EL (cell line): ENCODE results near the gene OTUD5.

ENCODE experiments used
- DNase-seq: peaks from one replicate; pipeline ENCODE4 v3.0.0-alpha.2; 2016

Gene OTUD5

DNA sequence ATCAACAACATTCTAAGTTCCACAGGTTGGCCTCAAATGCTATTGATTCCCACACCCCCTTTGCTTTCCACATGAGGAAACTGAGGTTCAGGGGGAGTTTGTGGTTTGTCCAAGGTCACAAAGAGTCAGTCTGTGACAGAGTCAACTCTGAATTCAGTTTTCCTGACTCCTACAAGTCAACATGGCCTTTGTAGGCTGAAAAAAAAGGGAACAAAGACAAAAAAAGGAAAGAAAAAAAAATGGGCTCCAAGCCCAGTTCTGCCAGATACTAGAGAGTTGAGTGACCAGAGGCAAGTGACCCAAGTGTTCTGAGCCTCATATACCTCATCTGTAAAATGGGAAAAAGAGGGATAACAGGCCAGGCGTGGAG lies 22.1 kb downstream of the OTUD5 start:
- no peak for DNase-seq

DNA sequence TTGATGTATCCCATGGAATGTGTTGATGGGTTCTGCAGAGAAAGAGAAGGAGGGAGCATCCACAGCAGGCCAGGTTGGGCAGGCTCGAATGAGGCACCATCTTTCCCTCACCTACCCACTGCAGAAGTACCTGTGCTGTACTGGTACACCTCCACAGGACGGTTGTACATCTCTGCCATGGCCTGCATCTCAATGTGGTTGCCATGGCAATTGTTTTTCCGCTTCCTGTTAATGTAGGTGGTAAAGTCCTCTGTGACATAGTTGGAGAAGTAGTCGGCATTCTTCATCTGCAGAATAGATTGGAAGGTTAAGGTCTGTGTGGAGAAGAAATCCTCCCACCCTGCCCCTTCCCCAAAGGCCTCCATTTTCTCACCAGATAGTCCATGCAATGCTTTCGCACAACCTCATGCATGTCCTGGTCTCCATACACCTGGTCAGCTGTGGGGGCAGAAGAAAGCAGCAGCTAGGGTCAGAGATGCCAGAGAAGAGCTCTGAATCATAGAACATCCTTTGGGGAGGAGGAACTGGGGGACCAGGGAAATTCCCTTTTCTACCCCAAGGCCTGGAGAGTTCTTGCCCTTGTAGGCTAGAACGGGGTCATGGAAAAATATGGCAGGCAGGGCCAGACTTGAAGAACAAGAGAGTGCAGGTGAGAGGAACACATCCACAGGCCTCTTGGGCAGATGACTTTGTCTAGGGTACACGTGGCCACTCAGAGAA lies 22.7 kb downstream of the OTUD5 start:
- DNase-seq = no peak

DNA sequence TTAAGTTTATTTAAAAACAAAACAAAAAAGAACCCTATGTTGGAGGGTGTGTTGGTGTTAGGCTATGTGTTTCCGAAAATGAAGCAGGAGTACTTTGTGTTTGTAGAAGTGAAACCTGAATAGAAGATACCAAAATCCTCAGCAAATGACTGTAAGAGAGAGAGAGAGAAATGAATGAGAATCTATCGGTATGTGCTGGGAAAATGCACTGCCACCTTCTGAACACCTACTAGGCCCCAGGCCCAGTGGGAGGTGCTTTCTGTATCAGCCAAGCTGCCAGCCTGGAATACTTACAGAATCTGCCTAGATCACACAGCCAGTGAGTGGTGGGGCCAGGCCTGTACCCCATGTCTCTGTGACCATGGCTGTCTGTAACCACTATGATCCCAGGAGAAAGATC lies 23.6 kb downstream of the OTUD5 start:
- no peak for DNase-seq

DNA sequence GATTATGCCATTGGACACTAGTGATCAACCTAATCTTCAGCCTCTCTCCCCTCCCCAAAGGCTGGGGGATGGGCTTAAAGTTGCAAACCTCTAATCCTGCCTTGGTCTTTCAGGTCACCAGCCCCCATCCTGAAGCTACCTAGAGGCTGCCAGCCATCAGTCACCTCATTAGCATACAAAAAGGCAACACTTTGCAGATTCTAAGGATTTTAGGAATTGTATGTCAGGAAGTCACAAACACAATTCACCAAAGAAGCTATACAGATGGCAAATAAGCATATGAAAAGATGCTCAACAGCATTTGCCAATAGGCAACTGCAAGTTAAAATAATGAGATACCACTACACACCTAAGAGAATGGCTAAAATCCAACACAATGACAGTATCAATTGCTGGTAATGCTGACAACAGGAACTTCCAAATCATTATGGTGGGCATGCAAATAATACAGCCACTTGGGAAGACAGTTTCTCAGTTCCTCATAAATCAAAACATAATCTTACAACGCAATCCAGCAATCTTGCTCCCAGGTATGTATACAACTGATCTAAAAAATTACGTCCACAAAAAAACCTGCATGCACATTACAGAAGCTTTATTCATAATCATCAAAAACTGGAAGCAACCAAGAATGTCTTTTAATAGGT lies 29.5 kb downstream of the OTUD5 start:
- DNase-seq = no peak

DNA sequence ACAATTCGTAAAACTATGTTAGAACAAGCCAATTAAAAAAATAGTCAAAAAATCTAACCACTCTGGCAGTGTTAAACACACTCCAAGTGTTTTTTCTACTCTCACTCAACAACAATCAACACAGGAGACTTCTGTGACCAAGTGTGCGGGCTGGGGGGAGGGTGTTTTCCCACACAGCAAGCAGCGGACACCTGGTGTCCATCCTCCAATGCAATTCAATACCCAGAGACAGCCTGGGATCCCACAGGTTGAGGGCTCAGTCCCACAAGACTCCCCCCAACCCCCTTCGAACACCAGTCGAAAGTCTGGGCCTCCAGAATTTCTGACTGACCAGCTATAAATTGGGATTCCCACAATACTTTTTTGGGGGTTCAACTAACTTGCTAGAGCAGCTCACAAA lies 30.3 kb downstream of the OTUD5 start:
- no peak for DNase-seq

DNA sequence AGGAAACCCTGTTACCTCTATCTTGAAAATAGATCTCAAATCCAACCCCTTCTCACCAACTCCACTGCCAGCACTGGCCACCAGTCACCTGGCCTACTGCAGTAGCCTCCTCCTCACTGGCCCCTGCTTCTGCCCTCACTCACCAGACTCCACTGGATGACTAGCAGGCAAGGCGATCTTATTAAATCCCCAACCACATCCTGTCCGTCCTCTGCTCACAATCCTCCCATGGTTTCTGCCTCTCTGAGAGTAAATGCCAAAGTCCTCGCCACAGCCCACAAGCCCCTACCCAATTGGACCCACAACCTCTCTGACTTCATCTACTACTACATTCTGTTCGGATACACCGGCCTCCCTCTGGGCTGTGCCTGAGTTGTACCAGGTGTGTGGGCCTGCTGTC lies 33.1 kb downstream of the OTUD5 start:
- DNase-seq = no peak

DNA sequence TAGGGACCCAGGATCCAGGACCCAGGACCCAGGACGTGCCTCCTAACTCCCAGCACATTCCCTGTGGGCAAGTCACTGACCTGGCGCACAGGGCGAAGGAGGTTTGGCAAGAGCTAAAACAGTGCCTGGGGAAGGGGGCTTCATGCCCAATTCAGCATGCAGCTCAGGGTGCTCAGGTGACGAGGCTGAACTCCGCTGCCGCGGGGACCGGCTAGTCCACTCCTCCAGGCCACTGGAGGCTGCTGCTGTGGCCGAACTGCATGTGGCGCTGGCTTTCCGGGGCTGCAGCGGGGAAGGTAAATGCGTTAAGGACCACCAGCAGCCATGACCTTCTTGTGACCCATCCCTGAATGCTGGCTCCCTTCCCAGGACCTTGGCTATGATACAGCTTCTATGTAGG lies 33.6 kb downstream of the OTUD5 start:
- DNase-seq = no peak

DNA sequence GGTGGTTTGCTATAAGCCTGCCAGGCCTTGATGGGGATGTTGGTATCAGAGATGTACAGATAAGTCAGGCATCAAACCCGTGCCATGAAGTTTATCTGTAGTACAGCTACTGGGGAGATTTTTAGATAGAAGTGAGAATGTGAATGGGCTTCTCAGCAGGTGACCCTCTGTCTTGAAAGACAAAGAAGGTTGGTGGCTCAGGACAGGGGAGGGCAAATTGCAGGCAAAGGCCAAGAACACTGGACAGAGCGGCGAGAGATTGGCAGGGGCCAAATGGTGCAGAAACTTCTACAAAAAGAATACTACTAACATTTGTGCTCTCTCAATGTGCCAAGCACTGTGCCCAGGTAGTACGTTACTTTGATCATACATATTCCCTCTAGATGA lies 36.7 kb downstream of the OTUD5 start:
- DNase-seq = no peak

DNA sequence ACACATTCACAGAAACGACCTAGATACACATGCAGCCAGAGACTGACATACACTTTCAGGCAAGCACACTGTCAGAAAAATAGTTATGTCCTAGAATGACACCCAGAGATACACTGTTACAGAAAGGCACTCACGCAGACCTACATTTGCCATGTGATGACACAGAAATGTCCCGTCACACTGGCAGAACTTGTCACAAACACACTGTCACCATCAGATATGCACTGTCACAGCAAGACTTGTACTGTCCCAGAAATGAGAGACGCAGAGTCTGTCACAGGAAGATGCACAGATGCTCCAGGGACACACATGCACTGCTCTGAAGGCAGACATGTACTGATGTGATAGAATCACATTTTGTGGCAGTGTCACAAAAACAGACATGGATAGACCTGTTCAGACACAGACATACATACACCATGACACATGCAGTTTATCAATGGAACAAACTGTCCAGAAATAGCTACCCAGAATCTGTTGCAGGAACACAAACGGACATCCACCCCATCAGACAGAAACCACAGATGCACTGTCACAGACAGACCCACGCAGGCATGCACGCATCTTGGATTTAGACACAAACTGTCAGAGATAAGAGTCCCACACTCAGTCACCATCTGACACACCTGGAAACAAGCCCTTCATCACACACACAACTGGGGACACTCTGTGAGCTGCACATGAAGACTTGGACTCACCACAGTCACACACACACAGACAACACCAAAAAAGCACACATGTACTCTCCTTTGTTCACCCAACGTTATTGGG lies 37.3 kb downstream of the OTUD5 start:
- no peak for DNase-seq

DNA sequence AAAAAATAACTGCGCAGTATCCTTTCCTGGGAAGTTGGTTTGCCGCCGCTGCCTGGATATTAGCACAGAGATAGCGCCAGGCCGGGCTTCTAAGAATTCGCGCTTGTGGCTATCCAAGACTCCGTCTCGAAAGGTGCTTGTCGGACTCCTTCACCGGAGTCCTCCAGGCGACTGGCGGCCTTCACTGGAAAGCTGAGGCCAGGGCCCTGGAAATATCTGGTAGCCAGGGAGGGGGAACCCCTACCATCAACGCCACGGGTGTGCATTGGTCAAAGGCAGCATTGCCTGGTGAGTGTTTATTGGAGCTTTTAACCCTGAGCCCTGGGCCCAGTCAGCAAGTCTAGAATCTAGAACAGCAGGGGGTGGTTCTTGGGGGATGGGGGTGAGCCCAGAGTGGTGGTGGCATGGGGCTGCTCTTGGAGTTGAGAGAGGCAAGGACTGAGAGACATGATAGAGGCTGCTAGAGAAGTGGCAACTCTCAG lies 38.0 kb downstream of the OTUD5 start:
- no peak for DNase-seq

DNA sequence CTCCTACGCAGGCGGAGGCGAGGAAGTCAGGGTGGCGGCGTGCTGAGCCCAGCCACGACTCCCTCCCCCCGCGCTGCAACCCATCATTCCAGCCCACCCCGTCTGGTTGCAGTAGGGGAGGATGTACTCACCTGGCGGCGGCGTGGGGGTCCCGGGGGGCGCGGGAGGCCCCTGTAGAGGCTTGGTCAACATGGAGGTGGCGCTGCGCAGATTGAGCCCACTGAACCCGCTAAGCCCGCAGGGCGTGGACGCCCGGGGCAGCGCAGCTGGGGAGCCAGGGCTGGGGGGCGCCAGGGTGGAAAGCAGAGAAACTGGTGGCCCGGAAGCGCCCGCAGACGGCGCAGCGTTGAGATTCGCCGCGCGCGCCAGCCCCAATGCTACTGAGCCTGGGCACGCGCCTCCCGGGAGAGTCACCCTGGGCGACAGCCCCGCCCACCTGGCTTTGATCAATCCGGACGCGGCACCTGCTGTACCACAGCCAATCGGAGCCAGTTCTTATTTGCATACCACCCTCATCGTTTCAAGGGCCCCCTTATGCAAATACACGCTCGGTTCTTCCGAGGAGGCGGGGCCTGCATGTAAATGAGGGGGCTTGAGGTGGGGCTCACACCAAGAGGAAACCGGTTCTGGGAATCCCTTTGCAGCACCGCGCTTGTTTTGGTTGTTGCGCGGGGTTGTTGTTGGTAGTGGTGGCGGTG lies 38.6 kb downstream of the OTUD5 start, which contains the start of gene PIM2:
Gene PIM2 (minus strand): TSS at position 382 of the 698 bp plus-strand sequence. CDS start 190 bp downstream, at position 192.
- DNase-seq = peak; percentile 88

DNA sequence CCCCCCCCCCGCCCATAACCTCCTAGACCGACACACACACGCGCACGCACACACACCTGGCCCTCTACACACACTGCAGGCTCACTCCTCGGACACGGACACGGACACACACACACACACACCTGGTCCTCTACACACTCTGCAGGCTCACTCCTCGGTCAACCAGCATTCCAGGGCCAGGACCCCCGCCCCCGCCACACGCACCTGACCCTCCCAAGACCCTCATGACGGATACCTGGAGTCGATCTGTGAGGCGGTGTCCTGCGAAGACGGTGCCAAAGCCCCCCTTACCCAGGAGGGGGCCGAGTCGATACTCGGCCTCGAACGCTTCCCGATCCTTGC lies 39.1 kb downstream of the OTUD5 start:
- no peak for DNase-seq

DNA sequence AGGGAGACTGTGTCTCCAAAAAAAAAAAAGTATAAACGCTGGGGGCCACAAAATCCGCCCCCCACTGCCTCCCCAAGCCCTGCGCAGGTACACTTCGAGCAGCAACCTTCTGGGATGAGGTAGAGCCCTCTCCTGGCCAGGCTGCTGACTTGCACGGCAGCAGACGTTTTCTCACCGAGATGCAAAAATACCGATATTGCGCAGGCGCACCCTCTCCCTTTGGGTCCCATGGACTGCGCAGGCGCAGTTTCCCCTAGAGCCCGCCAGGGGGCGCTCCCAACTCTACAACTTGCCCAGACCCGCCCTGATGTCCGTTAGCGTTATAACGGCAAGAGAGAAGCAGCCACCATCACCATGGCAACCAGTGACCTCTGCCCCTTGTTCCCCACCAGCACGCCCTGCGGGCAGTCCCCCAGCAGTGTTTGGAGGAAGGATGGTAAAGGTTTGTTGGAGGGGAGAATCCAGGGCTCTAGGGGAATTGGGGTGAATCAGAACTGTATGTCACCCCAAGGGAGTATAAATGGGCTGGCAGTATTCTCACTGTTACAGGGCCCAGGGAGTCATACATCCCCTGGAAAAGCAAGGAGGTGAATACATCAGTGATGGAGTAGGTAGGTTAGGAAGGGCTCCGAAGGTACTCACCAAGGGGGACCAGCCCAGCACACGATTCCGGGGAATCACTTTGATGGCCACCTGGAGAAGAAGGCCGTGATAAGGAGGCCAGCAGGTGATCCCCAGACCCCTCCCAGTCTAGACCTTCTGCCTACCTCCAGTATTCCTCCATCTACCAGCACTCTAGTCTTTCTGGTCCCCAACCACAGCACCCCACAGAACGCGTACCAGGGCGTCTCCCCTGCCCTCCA lies 40.0 kb downstream of the OTUD5 start:
- peak; percentile 86 for DNase-seq

DNA sequence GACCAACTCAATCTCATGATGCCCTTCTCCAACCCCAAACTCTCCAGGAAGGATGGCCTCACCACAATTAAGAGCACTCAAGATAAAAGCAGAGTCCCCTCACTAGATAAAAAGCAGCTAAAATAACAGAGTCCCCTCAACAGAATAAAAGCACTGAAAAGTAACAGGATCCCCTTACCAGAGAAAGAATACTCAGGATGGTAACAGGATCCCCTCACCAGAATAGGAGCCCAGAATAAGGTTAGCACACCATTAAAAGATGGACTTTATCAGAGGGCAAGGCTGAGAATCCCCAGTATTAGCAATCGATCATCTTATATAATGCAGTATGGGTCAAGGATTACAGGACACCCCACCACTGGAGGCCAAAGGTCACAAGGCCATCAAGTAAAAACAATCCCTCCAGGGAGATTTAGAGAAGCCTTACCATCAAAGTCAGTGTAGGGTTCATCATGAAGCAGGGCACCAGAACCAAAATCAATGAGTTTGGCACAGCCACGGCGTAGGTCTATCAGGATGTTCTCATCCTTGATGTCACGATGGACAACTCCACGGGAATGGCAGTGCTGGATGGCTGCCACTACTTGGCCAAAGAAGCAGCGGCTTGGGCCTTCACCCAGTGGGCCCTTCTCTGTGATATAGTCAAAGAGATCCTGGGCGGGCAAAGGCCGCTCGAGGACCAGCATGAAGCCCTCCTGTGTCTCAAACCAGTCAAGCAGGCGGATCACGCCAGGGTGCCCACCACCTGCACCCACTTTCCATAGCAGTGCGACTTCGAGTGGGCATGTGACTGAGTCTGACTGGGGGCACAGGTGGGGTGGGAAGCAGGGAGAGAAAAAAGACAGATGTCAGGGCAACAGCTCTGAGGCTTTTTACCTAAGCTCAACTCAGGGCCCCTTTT lies 42.6 kb downstream of the OTUD5 start:
- no peak for DNase-seq

DNA sequence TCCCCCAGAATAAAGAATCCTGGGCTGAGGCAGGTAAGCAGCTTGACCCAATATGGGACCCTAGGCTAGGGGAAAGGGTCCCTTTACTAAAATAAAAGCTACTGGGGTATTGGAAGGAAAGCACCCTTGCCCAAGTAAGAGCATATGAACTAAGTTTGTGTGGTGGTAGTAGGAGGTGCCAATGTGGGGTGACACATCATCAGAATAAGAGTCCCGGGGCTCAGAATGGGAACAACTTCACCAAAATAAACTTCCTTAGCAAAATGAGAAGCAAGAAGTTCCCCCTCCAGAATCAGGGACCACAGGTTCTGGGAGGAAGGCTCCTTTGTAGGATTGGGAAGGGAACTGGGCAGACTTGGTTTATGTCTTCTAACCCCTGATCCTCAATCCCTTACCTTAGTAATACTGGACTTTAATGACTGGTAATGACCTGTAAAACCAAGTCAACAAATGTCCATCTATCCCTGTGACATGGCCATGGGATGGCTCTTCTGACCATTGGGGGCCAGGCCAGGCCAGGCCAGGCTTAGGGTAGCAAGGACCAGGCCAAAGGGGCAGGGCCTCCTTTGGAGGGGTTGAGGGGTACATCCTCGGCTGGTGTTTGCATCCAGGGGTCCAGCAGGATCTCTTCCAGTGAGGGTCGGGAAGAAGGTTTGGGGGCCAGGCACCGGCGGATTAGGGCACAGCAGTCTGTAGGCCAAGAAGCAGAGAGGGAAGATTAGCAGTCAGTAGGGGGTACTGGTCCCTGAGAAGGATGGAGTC lies 43.6 kb downstream of the OTUD5 start:
- no peak for DNase-seq

DNA sequence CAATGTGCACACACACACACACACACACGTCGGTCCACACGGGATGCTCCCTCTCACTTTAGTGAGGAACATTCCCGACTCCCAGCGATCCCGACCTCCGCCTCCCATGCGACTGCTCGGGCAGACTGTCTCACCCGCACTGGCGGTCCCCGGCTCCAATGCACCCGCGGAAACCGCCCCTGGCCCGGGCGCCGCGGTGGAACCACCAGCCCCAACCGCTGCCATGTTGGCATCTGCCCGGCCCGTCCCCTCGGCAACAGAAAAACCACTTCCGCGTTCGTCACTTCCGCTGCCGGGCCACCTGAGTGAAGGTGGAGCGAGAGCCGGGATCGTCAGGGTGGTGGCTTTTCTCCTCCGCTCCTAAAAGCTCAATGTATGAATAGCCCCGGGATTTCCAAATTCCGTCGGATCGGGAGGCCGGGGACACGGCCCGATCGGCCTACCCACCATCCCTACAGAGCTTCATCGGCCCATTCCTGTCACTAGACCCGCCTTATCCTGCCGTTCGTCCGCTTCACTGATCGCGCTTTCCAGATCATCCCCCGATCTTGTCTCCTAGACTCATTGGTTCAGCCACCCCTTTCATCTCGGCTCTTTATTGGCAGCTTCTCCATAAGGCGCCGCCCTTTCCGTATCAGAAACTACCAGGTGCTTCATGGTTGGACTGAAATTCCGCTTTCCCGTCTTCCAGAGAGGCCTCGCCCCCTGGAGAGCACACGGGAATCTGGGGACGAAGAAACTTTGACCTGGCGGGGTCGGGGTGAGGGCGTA lies 45.8 kb downstream of the OTUD5 start, which contains the start of gene SLC35A2:
Gene SLC35A2 (minus strand): TSS at position 235 of the 771 bp plus-strand sequence. CDS start 10 bp downstream, at position 225.
- peak; percentile 71 for DNase-seq

DNA sequence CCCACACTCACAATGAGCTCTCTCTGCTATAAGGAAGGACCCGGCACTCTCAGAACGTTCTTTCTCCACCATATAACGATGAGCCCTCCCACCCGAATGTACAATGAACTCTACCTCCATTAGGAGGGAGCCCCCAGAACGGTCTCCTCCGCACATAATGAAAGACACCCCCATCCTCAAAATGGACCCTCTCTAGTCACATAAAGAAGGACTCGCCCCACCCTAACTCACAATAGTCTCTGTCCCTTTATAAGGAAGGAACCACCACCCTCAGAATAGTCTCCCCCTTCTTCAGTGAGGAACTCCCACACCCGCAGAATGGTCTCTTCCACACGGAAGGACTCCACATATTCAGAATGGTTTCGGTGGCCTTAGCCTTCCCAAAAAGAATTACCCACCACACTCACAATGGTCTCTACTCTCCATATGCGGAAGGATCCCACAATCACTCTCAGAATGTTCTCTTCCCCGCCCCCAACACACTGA lies 46.4 kb downstream of the OTUD5 start:
- DNase-seq = no peak

DNA sequence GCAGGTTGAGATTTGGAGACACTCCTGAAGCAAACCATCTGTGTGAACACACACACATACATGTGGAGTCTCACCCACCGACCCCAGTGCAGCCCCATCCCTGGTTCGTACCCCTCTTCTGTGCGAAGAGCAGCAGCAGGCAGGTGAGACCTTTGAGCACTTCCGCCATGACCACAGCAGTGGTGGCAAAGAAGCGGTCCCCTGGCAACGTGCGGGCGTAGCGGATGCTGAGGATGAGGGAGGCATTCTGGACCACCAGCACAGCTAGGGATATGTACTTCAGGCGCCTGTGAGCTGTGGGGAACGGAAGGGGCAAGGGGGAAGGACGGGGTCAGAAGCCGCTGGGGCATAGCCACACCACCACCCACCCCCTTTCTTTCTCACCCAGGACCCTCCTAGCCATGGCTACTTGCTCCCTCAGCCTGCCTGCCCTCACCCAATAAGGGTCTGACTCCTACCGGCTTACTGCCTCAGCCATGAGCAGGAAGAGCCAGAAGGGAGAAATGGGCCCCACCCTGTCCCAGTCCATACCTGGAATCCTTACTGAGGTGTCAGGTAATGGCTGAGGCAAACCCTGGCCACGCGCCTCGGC lies 47.6 kb downstream of the OTUD5 start:
- DNase-seq = no peak

DNA sequence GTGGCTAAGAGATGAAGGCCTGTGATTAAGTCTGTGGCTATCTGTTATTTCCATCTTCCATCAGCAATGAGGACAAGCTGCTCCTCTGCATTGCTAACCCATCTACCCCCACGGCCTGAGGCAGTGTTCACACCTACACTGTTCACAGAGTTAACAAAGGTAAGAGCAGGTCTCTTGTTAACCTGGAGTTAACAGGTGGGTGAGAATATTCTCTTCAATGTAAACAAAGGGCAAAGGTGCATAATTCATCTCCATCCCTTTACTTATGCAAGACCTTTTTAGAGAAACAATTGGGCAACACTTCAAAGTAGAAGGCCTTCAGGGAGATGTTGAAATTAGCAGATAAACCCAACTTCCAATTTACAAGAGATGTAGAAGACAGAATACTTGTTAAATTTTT lies 48.8 kb downstream of the OTUD5 start:
- DNase-seq = no peak
